PC-3 (cell line): ENCODE measurements around the gene UBE2G1. TPM values are rescaled to one million over a fixed set of nuclear protein-coding genes. Genes with fewer than 3 reads are reported as not detected.

Source experiments
- ATAC-seq: fragments of 200-7000 bp; cut with Tn5 transposase; 2 replicates; pipeline ENCODE4 v1.9.1; 2020; ENCODE audit warnings: mild to moderate bottlenecking, moderate library complexity
- BruUV-seq: library from RNA; stranded (reverse); fragments of 400-500 nt; replicated peaks from 2 replicates; lab custom pipeline; 2021; lab: Mats Ljungman, UMichigan
- CTCF ChIA-PET: fragments of 300-600 bp; sonication (Branson Sonifier 250); formaldehyde crosslinking; loops from one replicate; lab custom pipeline; 2022; ENCODE audit warnings: antibody characterized with exemption; lab: Charles Lee
- POLR2A ChIA-PET: fragments of 300-600 bp; sonication (Branson Sonifier 250); formaldehyde crosslinking; loops from one replicate; lab custom pipeline; 2022; ENCODE audit warnings: antibody characterized with exemption; ENCODE audit not compliant: unreplicated experiment; lab: Charles Lee
- DNase-seq: peaks from one replicate; pipeline ENCODE4 v3.0.0-alpha.2; 2015
- H2AFZ ChIP-seq: fragments of 300-600 bp; sonication (generic); 2 replicates; pipeline ENCODE4 v1.6.0; 2016; ENCODE audit warnings: antibody characterized with exemption, low read length
- H3F3A ChIP-seq: fragments of 300-600 bp; sonication (generic); one replicate; pipeline ENCODE4 v1.6.0; 2017; ENCODE audit warnings: antibody characterized with exemption, low read length, control low read depth, mild to moderate bottlenecking; ENCODE audit not compliant: unreplicated experiment
- H3K27ac ChIP-seq: fragments of 300-600 bp; sonication (generic); 2 replicates; pipeline ENCODE4 v1.5.1; 2016; ENCODE audit warnings: mild to moderate bottlenecking, low read length
- H3K27me3 ChIP-seq: fragments of 300-600 bp; sonication (generic); 2 replicates; pipeline ENCODE4 v1.6.1; 2016; ENCODE audit warnings: low read length, mixed read lengths
- H3K36me3 ChIP-seq: fragments of 300-600 bp; sonication (generic); 2 replicates; pipeline ENCODE4 v1.6.1; 2016; ENCODE audit warnings: low read depth, mixed run types, low read length, mixed read lengths
- H3K4me1 ChIP-seq: fragments of 300-600 bp; sonication (generic); 2 replicates; pipeline ENCODE4 v1.5.1; 2016; ENCODE audit warnings: low read length; ENCODE audit not compliant: insufficient read depth
- H3K4me2 ChIP-seq: fragments of 300-600 bp; sonication (generic); 2 replicates; pipeline ENCODE4 v1.6.0; 2016; ENCODE audit warnings: low read length
- H3K4me3 ChIP-seq: fragments of 300-600 bp; sonication (generic); 2 replicates; pipeline ENCODE4 v1.5.1; 2016; ENCODE audit warnings: mild to moderate bottlenecking, low read length, mixed read lengths
- H3K79me2 ChIP-seq: fragments of 300-600 bp; sonication (generic); 2 replicates; pipeline ENCODE4 v1.6.1; 2017; ENCODE audit warnings: low read length, mixed read lengths
- H3K9ac ChIP-seq: fragments of 300-600 bp; sonication (generic); 2 replicates; pipeline ENCODE4 v1.6.0; 2016; ENCODE audit warnings: mild to moderate bottlenecking, low read length
- H3K9me2 ChIP-seq: fragments of 300-600 bp; sonication (generic); replicated peaks from 2 replicates; pipeline ENCODE4 v1.6.1; 2016; ENCODE audit warnings: mixed run types, low read length, mixed read lengths
- H3K9me3 ChIP-seq: fragments of 300-600 bp; sonication (generic); 2 replicates; pipeline ENCODE4 v1.6.1; 2016; ENCODE audit warnings: low read length, mixed read lengths
- H4K20me1 ChIP-seq: fragments of 300-600 bp; sonication (generic); 2 replicates; pipeline ENCODE4 v1.6.1; 2016; ENCODE audit warnings: low read length, mixed read lengths
- CTCF ChIP-seq: fragments of 300-600 bp; sonication (generic); conservative IDR thresholded peaks from 2 replicates; pipeline ENCODE4 v1.5.1; 2017; ENCODE audit warnings: antibody characterized with exemption, low read depth, mild to moderate bottlenecking, low read length
- EZH2 ChIP-seq: fragments of 300-600 bp; sonication (generic); IDR thresholded peaks from one replicate; pipeline ENCODE4 v1.6.1; 2017; ENCODE audit warnings: antibody characterized with exemption, mild to moderate bottlenecking, low read length; ENCODE audit not compliant: unreplicated experiment
- EZH2phosphoT487 ChIP-seq: fragments of 300-600 bp; sonication (generic); IDR thresholded peaks from 2 replicates; pipeline ENCODE4 v1.6.1; 2018; ENCODE audit warnings: mild to moderate bottlenecking, antibody characterized with exemption, low read length, borderline replicate concordance
- intact Hi-C: fragments of 100-400 bp; cut with micrococcal nuclease; formaldehyde crosslinking; loops from 2 replicates; pipeline ENCODE4 v1.9.0; 2023
- total RNA-seq: library from RNA; depleted of rRNA; stranded (reverse); fragments of >200 nt; gene quantifications from 2 replicates; pipeline ENCODE4 v1.2.3, GENCODE V29; 2014

UBE2G1 gene
- total RNA-seq, 1 experiment from 2014 or later, result 35.8 TPM

- Histone ChIP-seq H3K27me3 (no peaks in the 10 kb centered on the region), H3K9me3 (no peaks in the 10 kb centered on the region)
These were observed 130.8 kb downstream of the UBE2G1 start for GRCh38 chr17:4235372-4236279.

GRCh38 chr17:4234401-4234800, 132.1 kb downstream of the UBE2G1 start:
- no peak overlapping the region for H2AFZ ChIP-seq
- no peak overlapping the region for H3K4me2 ChIP-seq
- no peak overlapping the region for H3K4me3 ChIP-seq
- H3K27me3 ChIP-seq, result no peaks in the 10 kb centered on the region
- H3K27ac ChIP-seq, result no peak overlapping the region
- BruUV-seq, result no TSS peak
- ATAC-seq, result no peak
- no peaks in the 10 kb centered on the region for H3F3A ChIP-seq
- intact Hi-C loops, result no loop called here
- no peaks in the 10 kb centered on the region for H3K9me2 ChIP-seq
- peaks cover 14% of the 10 kb centered on the region for H3K4me1 ChIP-seq
- DNase-seq, result no peak
- no peaks in the 10 kb centered on the region for H3K79me2 ChIP-seq
- no peak overlapping the region for H3K9ac ChIP-seq
- peaks cover 6% of the 10 kb centered on the region; the same call in 1 of the 2 replicates for H3K36me3 ChIP-seq
- H3K9me3 ChIP-seq, result no peaks in the 10 kb centered on the region
- ChIA-PET POLR2A (interaction anchor here (0.7 kb wide), 1 partner anchor 159 kb away, joined by 3 read pairs; no protein-coding TSS in a partner anchor), CTCF (no interaction called here)
- H4K20me1 ChIP-seq, result no peaks in the 10 kb centered on the region
- no peak for TF ChIP-seq EZH2
- no peak for TF ChIP-seq EZH2phosphoT487

More at GRCh38 chr17:4235372-4236279, 130.8 kb downstream of the UBE2G1 start:
- Histone ChIP-seq H3K4me3 (no peak overlapping the region), H3K9me2 (no peaks in the 10 kb centered on the region), H3K4me2 (no peak overlapping the region), H3F3A (no peaks in the 10 kb centered on the region), H3K4me1 (peaks cover 2% of the 10 kb centered on the region; the same call in 1 of the 2 replicates), H3K79me2 (no peaks in the 10 kb centered on the region), H3K27ac (no peak overlapping the region), H4K20me1 (no peaks in the 10 kb centered on the region), H2AFZ (no peak overlapping the region), H3K9ac (no peak overlapping the region), H3K36me3 (peaks cover 6% of the 10 kb centered on the region; the same call in 1 of the 2 replicates)
- DNase-seq (no peak), ATAC-seq (no peak)
- ChIA-PET POLR2A (no interaction called here), CTCF (no interaction called here)
- TF ChIP-seq EZH2phosphoT487 (no peak), CTCF (no peak), EZH2 (no peak)
- no TSS peak for BruUV-seq
- intact Hi-C loops, result no loop called here

- no peaks in the 10 kb centered on the region for H3K79me2 ChIP-seq
- H3K9me2 ChIP-seq, result no peaks in the 10 kb centered on the region
- no peak overlapping the region for H2AFZ ChIP-seq
- DNase-seq (no peak), ATAC-seq (no peak)
- intact Hi-C loops, result no loop called here
- peaks cover 6% of the 10 kb centered on the region; the same call in 1 of the 2 replicates for H3K36me3 ChIP-seq
- no peaks in the 10 kb centered on the region for H3K9me3 ChIP-seq
- no peak overlapping the region for H3K27ac ChIP-seq
- no peaks in the 10 kb centered on the region for H4K20me1 ChIP-seq
- CTCF ChIA-PET, result no interaction called here
- H3K9ac ChIP-seq, result no peak overlapping the region
- no peaks in the 10 kb centered on the region for H3F3A ChIP-seq
- H3K27me3 ChIP-seq, result no peaks in the 10 kb centered on the region
- no peak overlapping the region for H3K4me2 ChIP-seq
- no TSS peak for BruUV-seq
- peaks cover 14% of the 10 kb centered on the region for H3K4me1 ChIP-seq
- TF ChIP-seq CTCF, result no peak
- TF ChIP-seq EZH2phosphoT487, result no peak
- TF ChIP-seq EZH2, result no peak
- POLR2A ChIA-PET, result interaction anchor here (0.7 kb wide), 1 partner anchor 159 kb away, joined by 3 read pairs; no protein-coding TSS in a partner anchor
- H3K4me3 ChIP-seq, result no peak overlapping the region
These were observed 132.7 kb downstream of the UBE2G1 start for GRCh38 chr17:4233668-4234258.
